ENCODE data around the gene DDTL. TPM values are rescaled to one million over a fixed set of nuclear protein-coding genes. Genes with fewer than 3 reads are reported as not detected.

DDTL gene
- total and polyA plus RNA-seq, 9 of the 15 experiments (the other 6 are each of a cell fraction or from before 2014, with no cell fraction given) = 0.05 to 1.7 (median 0.59) TPM; not detected in 4

- TF ChIP-seq, protein P1, sequence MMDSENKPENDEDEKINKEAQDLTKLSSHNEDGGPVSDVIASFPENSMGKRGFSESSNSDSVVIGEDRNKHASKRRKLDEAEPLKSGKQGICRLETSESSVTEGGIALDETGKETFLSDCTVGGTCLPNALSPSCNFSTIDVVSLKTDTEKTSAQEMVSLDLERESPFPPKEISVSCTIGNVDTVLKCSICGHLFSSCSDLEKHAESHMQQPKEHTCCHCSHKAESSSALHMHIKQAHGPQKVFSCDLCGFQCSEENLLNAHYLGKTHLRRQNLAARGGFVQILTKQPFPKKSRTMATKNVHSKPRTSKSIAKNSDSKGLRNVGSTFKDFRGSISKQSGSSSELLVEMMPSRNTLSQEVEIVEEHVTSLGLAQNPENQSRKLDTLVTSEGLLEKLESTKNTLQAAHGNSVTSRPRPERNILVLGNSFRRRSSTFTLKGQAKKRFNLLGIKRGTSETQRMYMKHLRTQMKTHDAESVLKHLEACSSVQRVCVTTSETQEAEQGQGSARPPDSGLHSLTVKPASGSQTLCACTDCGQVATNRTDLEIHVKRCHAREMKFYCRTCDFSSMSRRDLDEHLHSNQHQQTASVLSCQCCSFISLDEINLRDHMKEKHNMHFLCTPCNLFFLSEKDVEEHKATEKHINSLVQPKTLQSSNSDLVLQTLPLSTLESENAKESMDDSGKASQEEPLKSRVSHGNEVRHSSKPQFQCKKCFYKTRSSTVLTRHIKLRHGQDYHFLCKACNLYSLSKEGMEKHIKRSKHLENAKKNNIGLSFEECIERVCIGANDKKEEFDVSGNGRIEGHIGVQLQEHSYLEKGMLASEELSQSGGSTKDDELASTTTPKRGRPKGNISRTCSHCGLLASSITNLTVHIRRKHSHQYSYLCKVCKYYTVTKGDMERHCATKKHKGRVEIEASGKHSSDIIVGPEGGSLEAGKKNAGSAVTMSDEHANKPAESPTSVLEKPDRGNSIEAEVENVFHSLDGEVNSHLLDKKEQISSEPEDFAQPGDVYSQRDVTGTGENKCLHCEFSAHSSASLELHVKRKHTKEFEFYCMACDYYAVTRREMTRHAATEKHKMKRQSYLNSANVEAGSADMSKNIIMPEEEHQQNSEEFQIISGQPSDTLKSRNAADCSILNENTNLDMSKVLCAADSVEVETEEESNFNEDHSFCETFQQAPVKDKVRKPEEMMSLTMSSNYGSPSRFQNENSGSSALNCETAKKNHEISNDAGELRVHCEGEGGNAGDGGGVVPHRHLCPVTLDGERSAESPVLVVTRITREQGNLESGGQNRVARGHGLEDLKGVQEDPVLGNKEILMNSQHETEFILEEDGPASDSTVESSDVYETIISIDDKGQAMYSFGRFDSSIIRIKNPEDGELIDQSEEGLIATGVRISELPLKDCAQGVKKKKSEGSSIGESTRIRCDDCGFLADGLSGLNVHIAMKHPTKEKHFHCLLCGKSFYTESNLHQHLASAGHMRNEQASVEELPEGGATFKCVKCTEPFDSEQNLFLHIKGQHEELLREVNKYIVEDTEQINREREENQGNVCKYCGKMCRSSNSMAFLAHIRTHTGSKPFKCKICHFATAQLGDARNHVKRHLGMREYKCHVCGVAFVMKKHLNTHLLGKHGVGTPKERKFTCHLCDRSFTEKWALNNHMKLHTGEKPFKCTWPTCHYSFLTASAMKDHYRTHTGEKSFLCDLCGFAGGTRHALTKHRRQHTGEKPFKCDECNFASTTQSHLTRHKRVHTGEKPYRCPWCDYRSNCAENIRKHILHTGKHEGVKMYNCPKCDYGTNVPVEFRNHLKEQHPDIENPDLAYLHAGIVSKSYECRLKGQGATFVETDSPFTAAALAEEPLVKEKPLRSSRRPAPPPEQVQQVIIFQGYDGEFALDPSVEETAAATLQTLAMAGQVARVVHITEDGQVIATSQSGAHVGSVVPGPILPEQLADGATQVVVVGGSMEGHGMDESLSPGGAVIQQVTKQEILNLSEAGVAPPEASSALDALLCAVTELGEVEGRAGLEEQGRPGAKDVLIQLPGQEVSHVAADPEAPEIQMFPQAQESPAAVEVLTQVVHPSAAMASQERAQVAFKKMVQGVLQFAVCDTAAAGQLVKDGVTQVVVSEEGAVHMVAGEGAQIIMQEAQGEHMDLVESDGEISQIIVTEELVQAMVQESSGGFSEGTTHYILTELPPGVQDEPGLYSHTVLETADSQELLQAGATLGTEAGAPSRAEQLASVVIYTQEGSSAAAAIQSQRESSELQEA (IDR thresholded peaks at IDR 0.05; ENCODE audit: low read depth) = no peak
- TF ChIP-seq KDM1A (IDR thresholded peaks at IDR 0.05) (peak; percentile 57 to 67; a peak in 3 of 4 replicates), ZSCAN29 (IDR thresholded peaks at IDR 0.05) (no peak), CTBP1 (IDR thresholded peaks at IDR 0.05; ENCODE audit: borderline replicate concordance) (peak; percentile 59; the same call in 1 of the 2 replicates), ZBTB5 (IDR thresholded peaks at IDR 0.05) (no peak), HDAC2 (IDR thresholded peaks at IDR 0.05) (peak; percentile 67), RCOR1 (IDR thresholded peaks at IDR 0.05; ENCODE audit: borderline replicate concordance in 1 of 2, low read depth in 2 of 2, low read length in 2 of 2) (peak in 1 of 2 experiments; percentile 73; a peak in 2 of 4 replicates), TCF3 (CRISPR knock-in tag; IDR thresholded peaks at IDR 0.05) (peak; percentile 69), TRIM24 (IDR thresholded peaks at IDR 0.05) (no peak), SMAD2 (IDR thresholded peaks at IDR 0.05; ENCODE audit: low read depth, low read length) (no peak), ZNF41 (CRISPR knock-in tag; conservative IDR thresholded peaks at IDR 0.05) (no peak), ZNF655 (CRISPR knock-in tag; IDR thresholded peaks at IDR 0.05) (no peak)
- TF ChIP-seq, protein P2, sequence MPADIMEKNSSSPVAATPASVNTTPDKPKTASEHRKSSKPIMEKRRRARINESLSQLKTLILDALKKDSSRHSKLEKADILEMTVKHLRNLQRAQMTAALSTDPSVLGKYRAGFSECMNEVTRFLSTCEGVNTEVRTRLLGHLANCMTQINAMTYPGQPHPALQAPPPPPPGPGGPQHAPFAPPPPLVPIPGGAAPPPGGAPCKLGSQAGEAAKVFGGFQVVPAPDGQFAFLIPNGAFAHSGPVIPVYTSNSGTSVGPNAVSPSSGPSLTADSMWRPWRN (IDR thresholded peaks at IDR 0.05; ENCODE audit: low read depth) = no peak
- TF ChIP-seq, protein P3, sequence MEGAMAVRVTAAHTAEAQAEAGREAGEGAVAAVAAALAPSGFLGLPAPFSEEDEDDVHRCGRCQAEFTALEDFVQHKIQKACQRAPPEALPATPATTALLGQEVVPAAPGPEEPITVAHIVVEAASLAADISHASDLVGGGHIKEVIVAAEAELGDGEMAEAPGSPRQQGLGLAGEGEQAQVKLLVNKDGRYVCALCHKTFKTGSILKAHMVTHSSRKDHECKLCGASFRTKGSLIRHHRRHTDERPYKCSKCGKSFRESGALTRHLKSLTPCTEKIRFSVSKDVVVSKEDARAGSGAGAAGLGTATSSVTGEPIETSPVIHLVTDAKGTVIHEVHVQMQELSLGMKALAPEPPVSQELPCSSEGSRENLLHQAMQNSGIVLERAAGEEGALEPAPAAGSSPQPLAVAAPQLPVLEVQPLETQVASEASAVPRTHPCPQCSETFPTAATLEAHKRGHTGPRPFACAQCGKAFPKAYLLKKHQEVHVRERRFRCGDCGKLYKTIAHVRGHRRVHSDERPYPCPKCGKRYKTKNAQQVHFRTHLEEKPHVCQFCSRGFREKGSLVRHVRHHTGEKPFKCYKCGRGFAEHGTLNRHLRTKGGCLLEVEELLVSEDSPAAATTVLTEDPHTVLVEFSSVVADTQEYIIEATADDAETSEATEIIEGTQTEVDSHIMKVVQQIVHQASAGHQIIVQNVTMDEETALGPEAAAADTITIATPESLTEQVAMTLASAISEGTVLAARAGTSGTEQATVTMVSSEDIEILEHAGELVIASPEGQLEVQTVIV (CRISPR knock-in tag; IDR thresholded peaks at IDR 0.05; ENCODE audit: borderline replicate concordance) = no peak
Measured at GRCh38 chr22:23938328-23939016, 28.2 kb upstream of the DDTL start (continued).
